GM18498 (cell line): ENCODE data around the gene PRKCZ.
"Not testable (repeated sequence)": the region's sequence is repeated elsewhere in the genome, so short reads cannot be mapped to it uniquely, and the experiment has no call there.

ENCODE experiments used
- ATAC-seq: cut with Tn5 transposase; IDR thresholded peaks from one replicate; pipeline ENCODE4 v1.9.1; 2021; ENCODE audit warnings: mild to moderate bottlenecking, moderate library complexity; ENCODE audit not compliant: unreplicated experiment

PRKCZ gene

GRCh38 chr1:2081326-2081885 is 31.2 kb downstream of the PRKCZ start:
- no peak for ATAC-seq

- no peak for ATAC-seq
These were observed 31.9 kb downstream of the PRKCZ start for GRCh38 chr1:2082064-2082463.

GRCh38 chr1:2083666-2084065 is 33.5 kb downstream of the PRKCZ start:
- no peak for ATAC-seq

- ATAC-seq, result no peak
These were observed 34.1 kb downstream of the PRKCZ start for GRCh38 chr1:2084306-2084705.

- no peak for ATAC-seq
These were observed 34.9 kb downstream of the PRKCZ start for GRCh38 chr1:2085080-2085479.

- no peak for ATAC-seq
These were observed 36.4 kb downstream of the PRKCZ start for GRCh38 chr1:2086446-2087078.

- ATAC-seq, result no peak
These were observed 37.6 kb downstream of the PRKCZ start for GRCh38 chr1:2087766-2088165.

GRCh38 chr1:2088458-2088857 is 38.2 kb downstream of the PRKCZ start:
- no peak for ATAC-seq

GRCh38 chr1:2089051-2089450 is 38.8 kb downstream of the PRKCZ start:
- ATAC-seq, result no peak

GRCh38 chr1:2090216-2090890 is 40.1 kb downstream of the PRKCZ start:
- ATAC-seq, result no peak

- ATAC-seq, result no peak
These were observed 41.7 kb downstream of the PRKCZ start for GRCh38 chr1:2091611-2092604.

- no peak for ATAC-seq
These were observed 42.8 kb downstream of the PRKCZ start for GRCh38 chr1:2093055-2093454.

- ATAC-seq, result no peak
These were observed 43.4 kb downstream of the PRKCZ start for GRCh38 chr1:2093636-2094035.

GRCh38 chr1:2094269-2095158 is 44.3 kb downstream of the PRKCZ start:
- ATAC-seq, result not testable (repeated sequence)

- ATAC-seq, result no peak
These were observed 45.2 kb downstream of the PRKCZ start for GRCh38 chr1:2095394-2095793.

GRCh38 chr1:2095981-2096736 is 45.9 kb downstream of the PRKCZ start:
- no peak for ATAC-seq

GRCh38 chr1:2097386-2098300 is 47.4 kb downstream of the PRKCZ start:
- ATAC-seq, result no peak

- no peak for ATAC-seq
These were observed 48.1 kb downstream of the PRKCZ start for GRCh38 chr1:2098301-2098698.
